IMR-90 (cell line): ENCODE data around the gene CPED1. TPM values are rescaled to one million over a fixed set of nuclear protein-coding genes. Genes with fewer than 3 reads are reported as not detected.
A peak's percentile ranks its signal among the peaks of the same experiment; 100 is the strongest.

Experiments
- ATAC-seq: fragments of 200-7000 bp; cut with Tn5 transposase; 2 replicates; pipeline ENCODE4 v1.9.1; 2020; ENCODE audit warnings: low read depth, mild to moderate bottlenecking, moderate library complexity
- BruUV-seq: library from RNA; stranded (reverse); fragments of 400-500 nt; replicated peaks from 2 replicates; lab custom pipeline; 2021; lab: Mats Ljungman, UMichigan
- CTCF ChIA-PET: fragments of 300-600 bp; formaldehyde crosslinking; extraction: SDS; loops from one replicate; lab custom pipeline; 2021; ENCODE audit warnings: antibody characterized with exemption; lab: Yijun Ruan, JAX
- POLR2A ChIA-PET: fragments of 300-600 bp; sonication (Branson Sonifier 250); formaldehyde crosslinking; loops from one replicate; lab custom pipeline; 2022; ENCODE audit warnings: antibody characterized with exemption; ENCODE audit not compliant: unreplicated experiment; lab: Charles Lee
- DNase-seq: peaks from one replicate; pipeline ENCODE4 v3.0.0; 2013
- H2AFZ ChIP-seq: replicated peaks from 2 replicates; pipeline ENCODE3; 2013; ENCODE audit warnings: low read length, mild to moderate bottlenecking; ENCODE audit not compliant: poor library complexity
- H2AK5ac ChIP-seq: 2 replicates; pipeline ENCODE4 v1.6.1; 2013; ENCODE audit warnings: low read depth, low read length, inconsistent platforms
- H2AK9ac ChIP-seq: replicated peaks from 2 replicates; pipeline ENCODE3; 2013; ENCODE audit warnings: mild to moderate bottlenecking, low read depth, low read length, moderate library complexity; ENCODE audit not compliant: poor library complexity
- H2BK120ac ChIP-seq: 2 replicates; pipeline ENCODE4 v1.6.1; 2013; ENCODE audit warnings: low read depth, low read length, inconsistent platforms
- H2BK15ac ChIP-seq: 3 replicates; pipeline ENCODE4 v1.6.1; 2013; ENCODE audit warnings: low read depth, low read length, inconsistent platforms
- H2BK20ac ChIP-seq: 2 replicates; pipeline ENCODE4 v1.6.1; 2013; ENCODE audit warnings: low read depth, mild to moderate bottlenecking, inconsistent platforms, low read length, moderate library complexity
- H2BK5ac ChIP-seq: 2 replicates; pipeline ENCODE4 v1.6.1; 2013; ENCODE audit warnings: mild to moderate bottlenecking, low read depth, low read length, inconsistent platforms; ENCODE audit not compliant: poor library complexity, severe bottlenecking
- H3K14ac ChIP-seq: replicated peaks from 2 replicates; pipeline ENCODE4 v1.6.1; 2013; ENCODE audit warnings: low read depth, low read length, inconsistent platforms
- H3K18ac ChIP-seq: 2 replicates; pipeline ENCODE4 v1.6.1; 2013; ENCODE audit warnings: low read depth, low read length, control low read depth
- H3K23ac ChIP-seq: 2 replicates; pipeline ENCODE4 v1.6.1; 2013; ENCODE audit warnings: low read depth, low read length, inconsistent platforms
- H3K27ac ChIP-seq: 2 replicates; pipeline ENCODE4 v1.5.1; 2013; ENCODE audit warnings: mild to moderate bottlenecking, control low read depth, low read length; ENCODE audit not compliant: insufficient read depth
- H3K27me3 ChIP-seq: 2 replicates; pipeline ENCODE4 v1.6.1; 2013; ENCODE audit warnings: low read length; ENCODE audit not compliant: control insufficient read depth, insufficient read depth
- H3K36me3 ChIP-seq: 2 replicates; pipeline ENCODE4 v1.6.1; 2013; ENCODE audit warnings: low read length, mixed read lengths; ENCODE audit not compliant: control insufficient read depth, insufficient read depth
- H3K4ac ChIP-seq: 2 replicates; pipeline ENCODE4 v1.6.1; 2013; ENCODE audit warnings: low read depth, low read length, inconsistent platforms
- H3K4me1 ChIP-seq: 2 replicates; pipeline ENCODE4 v1.6.1; 2013; ENCODE audit warnings: low read length, mixed read lengths; ENCODE audit not compliant: control insufficient read depth, insufficient read depth
- H3K4me2 ChIP-seq: 2 replicates; pipeline ENCODE4 v1.6.1; 2013; ENCODE audit warnings: low read depth, mild to moderate bottlenecking, control low read depth, low read length, moderate library complexity
- H3K4me3 ChIP-seq: 2 replicates; pipeline ENCODE4 v1.5.1; 2013; ENCODE audit warnings: low read depth, mild to moderate bottlenecking, control low read depth, low read length, moderate library complexity; ENCODE audit not compliant: insufficient read depth
- H3K56ac ChIP-seq: 2 replicates; pipeline ENCODE4 v1.6.1; 2013; ENCODE audit warnings: low read length, inconsistent platforms; ENCODE audit not compliant: insufficient read depth; ENCODE audit errors: extremely low read depth
- H3K79me1 ChIP-seq, 2 experiments: 2 replicates each; pipeline ENCODE4 v1.6.1; 2013; ENCODE audit warnings: low read length in 2 of 2, inconsistent platforms in 1 of 2, low read depth in 1 of 2
- H3K9ac ChIP-seq: 2 replicates; pipeline ENCODE4 v1.6.1; 2013; ENCODE audit warnings: low read depth, low read length, control low read depth
- H3K9me1 ChIP-seq: 2 replicates; pipeline ENCODE4 v1.6.1; 2013; ENCODE audit warnings: low read length, inconsistent platforms; ENCODE audit not compliant: insufficient read depth
- H3K9me3 ChIP-seq: 2 replicates; pipeline ENCODE4 v1.6.1; 2013; ENCODE audit warnings: low read length; ENCODE audit not compliant: control insufficient read depth, insufficient read depth
- H4K20me1 ChIP-seq: 2 replicates; pipeline ENCODE4 v1.6.1; 2013; ENCODE audit warnings: low read length, inconsistent platforms; ENCODE audit not compliant: insufficient read depth
- H4K5ac ChIP-seq: 2 replicates; pipeline ENCODE4 v1.6.1; 2013; ENCODE audit warnings: mild to moderate bottlenecking, low read depth, low read length, control low read depth
- H4K8ac ChIP-seq, 2 experiments: 2 replicates each; pipeline ENCODE4 v1.6.1; 2013; ENCODE audit warnings: low read depth in 2 of 2, low read length in 2 of 2, control low read depth in 1 of 2, inconsistent platforms in 1 of 2
- H4K91ac ChIP-seq: 2 replicates; pipeline ENCODE4 v1.6.1; 2013; ENCODE audit warnings: low read depth, low read length, inconsistent platforms; ENCODE audit not compliant: insufficient read depth
- BHLHE40 ChIP-seq: fragments of 150-350 bp; IDR thresholded peaks from 2 replicates; pipeline ENCODE4 v1.6.1; 2016; ENCODE audit warnings: mild to moderate bottlenecking, low read depth, low read length
- CEBPB ChIP-seq: IDR thresholded peaks from 2 replicates; pipeline ENCODE4 v1.6.1; 2012; ENCODE audit warnings: low read depth, low read length, improper control_type of control experiment
- CHD1 ChIP-seq: IDR thresholded peaks from 2 replicates; pipeline ENCODE4 v1.6.1; 2012; ENCODE audit warnings: low read depth, low read length, improper control_type of control experiment
- CTCF ChIP-seq: conservative IDR thresholded peaks from 2 replicates; pipeline ENCODE4 v1.5.1; 2012; ENCODE audit warnings: mild to moderate bottlenecking, low read depth, low read length, improper control_type of control experiment
- ELK1 ChIP-seq: fragments of 150-350 bp; IDR thresholded peaks from 2 replicates; pipeline ENCODE4 v1.6.1; 2016; ENCODE audit warnings: low read depth, mild to moderate bottlenecking, low read length, moderate library complexity, borderline replicate concordance
- FOS ChIP-seq: fragments of 150-350 bp; IDR thresholded peaks from 2 replicates; pipeline ENCODE4 v1.6.1; 2016; ENCODE audit warnings: low read depth, low read length
- MAFK ChIP-seq: IDR thresholded peaks from 2 replicates; pipeline ENCODE4 v1.6.1; 2012; ENCODE audit warnings: low read depth, low read length, improper control_type of control experiment
- MAZ ChIP-seq: IDR thresholded peaks from 2 replicates; pipeline ENCODE4 v1.6.1; 2012; ENCODE audit warnings: low read depth, mild to moderate bottlenecking, low read length, improper control_type of control experiment, moderate library complexity, borderline replicate concordance
- MXI1 ChIP-seq: IDR thresholded peaks from 2 replicates; pipeline ENCODE4 v1.6.1; 2012; ENCODE audit warnings: low read depth, mild to moderate bottlenecking, low read length, moderate library complexity, borderline replicate concordance
- NFE2L2 ChIP-seq: fragments of 150-350 bp; IDR thresholded peaks from 2 replicates; pipeline ENCODE4 v1.6.1; 2016; ENCODE audit warnings: low read depth, mild to moderate bottlenecking, low read length
- POLR2A ChIP-seq: IDR thresholded peaks from 2 replicates; pipeline ENCODE4 v1.6.1; 2012; ENCODE audit warnings: mild to moderate bottlenecking, low read depth, low read length
- RAD21 ChIP-seq: IDR thresholded peaks from 2 replicates; pipeline ENCODE4 v1.6.1; 2012; ENCODE audit warnings: low read length, improper control_type of control experiment
- RFX5 ChIP-seq: IDR thresholded peaks from 2 replicates; pipeline ENCODE4 v1.8.0; 2012; ENCODE audit warnings: low read depth, mild to moderate bottlenecking, low read length, moderate library complexity
- USF2 ChIP-seq: fragments of 150-350 bp; IDR thresholded peaks from 2 replicates; pipeline ENCODE4 v1.6.1; 2017; ENCODE audit warnings: mild to moderate bottlenecking, antibody characterized with exemption, low read length, low read depth
- WGBS, 2 experiments: methylation state at CpG; one replicate each; pipeline versions ENCODE4 v1.1.5 to v1.1.7; 2013; ENCODE audit warnings: missing lambda C conversion rate in 2 of 2; ENCODE audit not compliant: insufficient read length in 1 of 2; ENCODE audit errors: extremely low coverage in 2 of 2; 5-methylcytosine and 5-hydroxymethylcytosine counted together
- dilution Hi-C: fragments of 300-500 bp; cut with HindIII; formaldehyde crosslinking; loops from one replicate; pipeline ENCODE4 v1.14.3; 2018; ENCODE audit warnings: low sequenced_read_pairs; ENCODE audit not compliant: unreplicated experiment
- in situ Hi-C: fragments of 300-500 bp; cut with MboI; formaldehyde crosslinking; loops from 3 replicates; pipeline ENCODE4 v1.14.3; 2019; ENCODE audit warnings: low sequenced_read_pairs, inconsistent platforms, mixed read lengths
- intact Hi-C: fragments of 100-400 bp; cut with micrococcal nuclease; formaldehyde crosslinking; loops from 2 replicates; pipeline ENCODE4 v1.10.0; 2022
- polyA plus RNA-seq, 3 experiments: library from polyadenylated mRNA; depleted of rRNA; stranded (reverse); fragments of >200 nt; gene quantifications; 2 replicates each; pipeline ENCODE4 v1.2.3, GENCODE V29; 2012; ENCODE audit warnings: low replicate concordance in 1 of 3
- total RNA-seq: library from RNA; depleted of rRNA; stranded (reverse); fragments of >200 nt; gene quantifications from 2 replicates; pipeline ENCODE4 v1.2.3, GENCODE V29; 2012

Gene CPED1
- total and polyA plus RNA-seq, 2 of the 4 experiments (the other 2 are of a cell fraction) = 31.2 to 96.8 TPM

- no peak overlapping the region for H2AK9ac ChIP-seq
- no peak overlapping the region for H3K9ac ChIP-seq
- no TSS peak for BruUV-seq
- H3K18ac ChIP-seq = peak overlapping the region; percentile 52; the same call in 1 of the 2 replicates
- no peak overlapping the region for H3K4me3 ChIP-seq
- H3K4me1 ChIP-seq = peaks cover 8% of the 10 kb centered on the region
- in situ Hi-C loops = no loop called here
- peak overlapping the region; percentile 46; the same call in 1 of the 2 replicates for H2AK5ac ChIP-seq
- no peak overlapping the region; the same call in 1 of the 2 replicates for H3K14ac ChIP-seq
- H4K8ac ChIP-seq = peak overlapping the region in 1 of 2 experiments; percentile 63; a peak in 1 of 4 replicates
- peak overlapping the region; percentile 12; the same call in 1 of the 2 replicates for H4K91ac ChIP-seq
- no peak overlapping the region for H3K27ac ChIP-seq
- H2BK5ac ChIP-seq = peak overlapping the region; percentile 69
- dilution Hi-C loops = no loop called here
- H4K20me1 ChIP-seq = no peaks in the 10 kb centered on the region
- TF ChIP-seq FOS (no peak), CEBPB (no peak), RFX5 (no peak), BHLHE40 (no peak), POLR2A (no peak), USF2 (no peak), NFE2L2 (no peak), CTCF (no peak), RAD21 (no peak), ELK1 (no peak), MXI1 (no peak), MAZ (no peak), MAFK (no peak), CHD1 (no peak)
- no peaks in the 10 kb centered on the region for H3K36me3 ChIP-seq
- no peak overlapping the region for H3K23ac ChIP-seq
- DNase-seq (no peak), ATAC-seq (no peak)
- WGBS, 2 experiments = 100% methylated on average over 2 of the region's 4 CpGs; no CpG with 5 or more reads in 1 of the 2 experiments
- POLR2A ChIA-PET = no interaction called here
- CTCF ChIA-PET = no interaction called here
- H3K4me2 ChIP-seq = no peak overlapping the region
- H3K79me1 ChIP-seq = 0 out of 4 replicates have a peak, but pooled peaks cover 0 to 4% of the 10 kb centered on the region in 2 experiments
- peak overlapping the region; percentile 25; the same call in 1 of the 2 replicates for H2BK120ac ChIP-seq
- H4K5ac ChIP-seq = peak overlapping the region; percentile 42; the same call in 1 of the 2 replicates
- H3K9me1 ChIP-seq = no peaks in the 10 kb centered on the region
- 0 out of 3 replicates have a peak overlapping the region, but pooled peaks have one; percentile 7 for H2BK15ac ChIP-seq
- no peak overlapping the region for H2BK20ac ChIP-seq
- no peaks in the 10 kb centered on the region for H3K9me3 ChIP-seq
- no peak overlapping the region for H3K4ac ChIP-seq
- no peaks in the 10 kb centered on the region for H3K27me3 ChIP-seq
- no peak overlapping the region; the same call in 1 of the 2 replicates for H3K56ac ChIP-seq
- intact Hi-C loops = no loop called here
- no peak overlapping the region for H2AFZ ChIP-seq
Measured at GRCh38 chr7:121307021-121307574, 318.6 kb downstream of the CPED1 start.
